Osteocyte (in vitro differentiated cells): ENCODE data around the gene ATP5IF1. TPM values are rescaled to one million over a fixed set of nuclear protein-coding genes. Genes with fewer than 3 reads are reported as not detected.

ENCODE experiments used
- DNase-seq: peaks from one replicate; pipeline ENCODE4 v3.0.0; 2021; ENCODE audit warnings: mixed read lengths; ENCODE audit not compliant: unreplicated experiment; ENCODE audit errors: extremely low spot score
- H3K27ac Mint-ChIP-seq: one replicate; pipeline ENCODE4 v1.8.0; 2021; ENCODE audit warnings: mild to moderate bottlenecking, mixed read lengths; ENCODE audit not compliant: unreplicated experiment
- H3K27me3 Mint-ChIP-seq: one replicate; pipeline ENCODE4 v1.8.0; 2021; ENCODE audit warnings: mixed read lengths; ENCODE audit not compliant: unreplicated experiment
- H3K36me3 Mint-ChIP-seq: one replicate; pipeline ENCODE4 v1.8.0; 2021; ENCODE audit warnings: mixed read lengths; ENCODE audit not compliant: unreplicated experiment
- H3K4me1 Mint-ChIP-seq: one replicate; pipeline ENCODE4 v1.8.0; 2021; ENCODE audit warnings: mixed read lengths; ENCODE audit not compliant: unreplicated experiment
- H3K4me3 Mint-ChIP-seq: one replicate; pipeline ENCODE4 v1.8.0; 2021; ENCODE audit warnings: mild to moderate bottlenecking, moderate library complexity, mixed read lengths; ENCODE audit not compliant: unreplicated experiment
- H3K9me3 Mint-ChIP-seq: one replicate; pipeline ENCODE4 v1.8.0; 2021; ENCODE audit warnings: mixed read lengths; ENCODE audit not compliant: unreplicated experiment
- total RNA-seq: library from RNA; stranded (reverse); gene quantifications from 2 replicates; pipeline ENCODE4 v1.2.1, GENCODE V29; 2021
- TF ChIP-seq, protein P1 (sequence below): fragments of 200-600 bp; sonication (generic); IDR thresholded peaks from 2 replicates; pipeline ENCODE4 v1.5.0; 2021; ENCODE audit warnings: antibody characterized with exemption, mild to moderate bottlenecking, moderate library complexity

Gene ATP5IF1
- total RNA-seq, 1 donor from 2014 or later: 113 TPM

- no peaks in the 10 kb centered on the region for H3K27me3 Mint-ChIP-seq
- peaks cover 13% of the 10 kb centered on the region for H3K4me1 Mint-ChIP-seq
- no peak for DNase-seq
- TF ChIP-seq, protein P1, sequence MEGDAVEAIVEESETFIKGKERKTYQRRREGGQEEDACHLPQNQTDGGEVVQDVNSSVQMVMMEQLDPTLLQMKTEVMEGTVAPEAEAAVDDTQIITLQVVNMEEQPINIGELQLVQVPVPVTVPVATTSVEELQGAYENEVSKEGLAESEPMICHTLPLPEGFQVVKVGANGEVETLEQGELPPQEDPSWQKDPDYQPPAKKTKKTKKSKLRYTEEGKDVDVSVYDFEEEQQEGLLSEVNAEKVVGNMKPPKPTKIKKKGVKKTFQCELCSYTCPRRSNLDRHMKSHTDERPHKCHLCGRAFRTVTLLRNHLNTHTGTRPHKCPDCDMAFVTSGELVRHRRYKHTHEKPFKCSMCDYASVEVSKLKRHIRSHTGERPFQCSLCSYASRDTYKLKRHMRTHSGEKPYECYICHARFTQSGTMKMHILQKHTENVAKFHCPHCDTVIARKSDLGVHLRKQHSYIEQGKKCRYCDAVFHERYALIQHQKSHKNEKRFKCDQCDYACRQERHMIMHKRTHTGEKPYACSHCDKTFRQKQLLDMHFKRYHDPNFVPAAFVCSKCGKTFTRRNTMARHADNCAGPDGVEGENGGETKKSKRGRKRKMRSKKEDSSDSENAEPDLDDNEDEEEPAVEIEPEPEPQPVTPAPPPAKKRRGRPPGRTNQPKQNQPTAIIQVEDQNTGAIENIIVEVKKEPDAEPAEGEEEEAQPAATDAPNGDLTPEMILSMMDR: no peak
- H3K27ac Mint-ChIP-seq: no peak overlapping the region
- H3K4me3 Mint-ChIP-seq: no peak overlapping the region
- peaks cover 3% of the 10 kb centered on the region for H3K36me3 Mint-ChIP-seq
- no peaks in the 10 kb centered on the region for H3K9me3 Mint-ChIP-seq
Measured at GRCh38 chr1:28236656-28237322, 865 bp downstream of the ATP5IF1 start.

DNA sequence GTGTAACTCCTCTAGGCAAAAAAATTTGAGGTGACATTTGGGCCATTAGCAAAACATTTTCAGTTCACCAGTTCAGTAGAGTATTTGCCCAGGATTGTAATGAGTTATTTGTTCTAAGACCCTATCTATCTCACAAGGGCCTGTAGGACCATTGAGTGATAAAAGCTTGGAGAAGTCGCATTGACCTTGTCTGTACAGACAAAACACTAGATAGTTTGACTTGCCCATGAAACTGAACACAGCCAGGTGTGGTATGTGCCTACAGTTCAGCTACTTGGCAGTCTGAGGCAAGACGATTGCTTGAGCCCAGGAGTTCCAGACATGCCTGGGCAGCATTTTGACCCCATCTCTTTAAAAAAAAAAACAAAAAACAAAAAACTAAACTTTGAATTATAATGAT lies 3.1 kb downstream of the ATP5IF1 start:
- H3K4me1 Mint-ChIP-seq: no peaks in the 10 kb centered on the region
- no peaks in the 10 kb centered on the region for H3K9me3 Mint-ChIP-seq
- no peak overlapping the region for H3K27ac Mint-ChIP-seq
- DNase-seq: no peak
- H3K27me3 Mint-ChIP-seq: no peaks in the 10 kb centered on the region
- TF ChIP-seq, protein P1: no peak
- H3K4me3 Mint-ChIP-seq: no peak overlapping the region
- no peaks in the 10 kb centered on the region for H3K36me3 Mint-ChIP-seq

- Mint-ChIP-seq H3K27ac (no peak overlapping the region), H3K36me3 (no peaks in the 10 kb centered on the region), H3K4me3 (no peak overlapping the region), H3K9me3 (no peaks in the 10 kb centered on the region), H3K27me3 (no peaks in the 10 kb centered on the region), H3K4me1 (no peaks in the 10 kb centered on the region)
- no peak for DNase-seq
- TF ChIP-seq, protein P1: no peak
Measured at GRCh38 chr1:28240024-28240423, 4.1 kb downstream of the ATP5IF1 start.

GRCh38 chr1:28241638-28242241 lies 5.8 kb downstream of the ATP5IF1 start:
- no peak for DNase-seq
- H3K27ac Mint-ChIP-seq: no peak overlapping the region
- no peaks in the 10 kb centered on the region for H3K36me3 Mint-ChIP-seq
- H3K9me3 Mint-ChIP-seq: no peaks in the 10 kb centered on the region
- TF ChIP-seq, protein P1: no peak
- no peaks in the 10 kb centered on the region for H3K27me3 Mint-ChIP-seq
- H3K4me3 Mint-ChIP-seq: no peak overlapping the region
- H3K4me1 Mint-ChIP-seq: peaks cover 4% of the 10 kb centered on the region

DNA sequence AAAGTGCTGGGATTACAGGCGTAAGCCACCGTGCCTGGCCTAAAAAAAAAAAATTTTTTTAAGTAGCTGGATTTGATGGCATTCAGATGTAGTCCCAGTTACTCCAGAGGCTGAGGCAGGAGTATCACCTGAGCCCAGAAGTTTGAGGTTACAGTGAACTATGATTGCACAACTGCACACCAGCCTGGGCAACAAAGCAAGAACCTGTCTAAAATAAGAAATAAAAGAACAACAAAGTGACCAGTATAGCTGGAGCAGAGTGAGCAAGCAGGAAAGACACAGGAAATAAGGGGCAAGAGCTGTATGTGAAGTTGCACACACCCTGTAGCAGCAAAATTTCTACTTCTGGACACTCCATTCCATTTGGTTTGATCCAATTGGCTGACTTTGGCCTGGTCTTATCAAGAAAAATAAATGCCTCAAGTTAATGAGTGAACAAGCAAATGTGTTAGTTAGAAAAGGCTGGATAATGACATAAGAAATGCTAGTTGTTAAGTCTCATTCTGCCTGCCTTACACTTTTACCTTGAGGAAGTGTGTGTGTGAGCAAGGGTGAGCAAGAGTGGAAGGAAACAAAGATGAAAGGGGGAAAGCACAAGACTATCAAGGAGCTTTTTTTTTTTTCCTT lies 7.9 kb downstream of the ATP5IF1 start:
- H3K36me3 Mint-ChIP-seq: no peaks in the 10 kb centered on the region
- DNase-seq: no peak
- no peaks in the 10 kb centered on the region for H3K27me3 Mint-ChIP-seq
- TF ChIP-seq, protein P1: no peak
- H3K4me3 Mint-ChIP-seq: no peak overlapping the region
- H3K27ac Mint-ChIP-seq: no peak overlapping the region
- H3K9me3 Mint-ChIP-seq: no peaks in the 10 kb centered on the region
- H3K4me1 Mint-ChIP-seq: peaks cover 20% of the 10 kb centered on the region
